GM18870 (cell line): ENCODE measurements around the gene COG5.

Experiments
- ATAC-seq: cut with Tn5 transposase; IDR thresholded peaks from one replicate; pipeline ENCODE4 v1.9.1; 2021; ENCODE audit warnings: moderate library complexity; ENCODE audit not compliant: unreplicated experiment

Gene COG5

GRCh38 chr7:107201795-107202450 lies 361.8 kb downstream of the COG5 start:
- ATAC-seq, result no peak

DNA sequence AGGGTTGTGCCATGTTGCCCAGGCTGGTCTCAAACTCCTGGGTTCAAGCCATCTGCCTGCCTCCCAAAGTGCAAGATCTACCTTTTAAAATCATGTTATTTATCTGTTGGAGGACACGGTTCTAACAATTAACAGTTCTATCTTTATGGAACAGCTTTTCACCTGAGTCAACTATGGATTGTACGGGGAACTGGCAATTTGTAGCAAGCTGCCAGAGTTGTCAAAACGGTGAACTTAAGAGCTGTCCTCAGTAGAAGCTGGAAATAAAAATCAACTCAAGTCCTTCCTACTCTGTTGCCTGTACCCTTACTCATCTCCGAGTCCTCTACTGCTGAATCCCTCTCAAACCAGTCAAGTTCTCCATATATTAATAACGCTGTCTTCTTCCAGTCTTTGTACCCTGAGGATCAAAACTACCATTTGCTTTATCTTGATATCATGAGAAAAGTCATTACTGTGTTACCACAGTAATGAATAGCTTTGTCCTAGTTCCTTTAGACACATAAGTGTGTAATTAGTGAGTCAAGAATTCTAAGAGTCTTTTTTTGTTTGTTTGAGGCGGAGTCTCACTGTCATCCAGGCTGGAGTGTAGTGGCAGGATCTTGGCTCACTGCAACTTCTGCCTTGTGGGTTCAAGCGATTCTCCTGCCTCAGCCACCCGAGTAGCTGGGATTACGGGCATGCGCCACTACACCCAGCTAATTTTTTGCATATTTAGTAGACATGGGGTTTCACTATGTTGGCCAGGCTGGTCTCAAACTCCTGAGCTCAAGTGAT lies 366.7 kb downstream of the COG5 start:
- ATAC-seq, result no peak

DNA sequence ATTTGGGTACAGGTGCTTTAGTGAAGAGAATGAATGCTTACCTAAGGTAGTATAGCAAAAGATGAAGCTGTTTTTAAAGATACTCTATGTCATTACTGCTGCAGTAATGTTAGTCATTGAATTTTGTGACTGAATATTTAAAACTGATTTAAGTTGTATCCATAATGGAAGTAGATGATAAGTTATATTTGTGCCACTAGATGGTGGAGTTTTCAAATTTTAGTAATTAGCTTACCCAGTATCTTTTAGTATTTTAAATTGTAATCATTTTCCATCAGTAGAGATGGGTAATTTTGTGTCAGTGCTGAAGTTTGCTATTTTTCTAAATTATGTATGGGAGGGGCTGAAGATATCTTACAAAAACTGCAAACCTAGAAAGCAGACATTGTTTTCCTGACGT lies 369.7 kb downstream of the COG5 start:
- ATAC-seq, result no peak

GRCh38 chr7:107190090-107190489 lies 373.6 kb downstream of the COG5 start:
- no peak for ATAC-seq

DNA sequence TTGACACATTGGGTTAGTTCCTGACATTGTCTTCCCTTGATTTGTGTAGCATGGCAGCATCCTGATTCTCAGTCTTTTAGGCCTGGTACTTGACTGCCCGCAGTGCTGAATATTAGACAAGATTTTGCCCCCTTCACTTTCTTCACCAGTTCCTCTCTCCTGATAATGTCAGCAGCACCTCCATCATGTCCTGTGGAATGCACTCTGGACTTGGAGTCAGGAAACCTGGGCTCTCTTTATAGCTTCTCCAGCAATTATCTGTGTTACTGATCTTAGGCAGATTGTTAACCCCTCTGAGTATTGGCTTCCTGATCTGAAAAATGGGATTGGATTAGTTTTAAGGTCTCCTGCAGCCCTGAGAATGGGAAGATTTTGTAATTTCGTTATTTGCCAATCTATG lies 375.9 kb downstream of the COG5 start:
- ATAC-seq, result no peak

DNA sequence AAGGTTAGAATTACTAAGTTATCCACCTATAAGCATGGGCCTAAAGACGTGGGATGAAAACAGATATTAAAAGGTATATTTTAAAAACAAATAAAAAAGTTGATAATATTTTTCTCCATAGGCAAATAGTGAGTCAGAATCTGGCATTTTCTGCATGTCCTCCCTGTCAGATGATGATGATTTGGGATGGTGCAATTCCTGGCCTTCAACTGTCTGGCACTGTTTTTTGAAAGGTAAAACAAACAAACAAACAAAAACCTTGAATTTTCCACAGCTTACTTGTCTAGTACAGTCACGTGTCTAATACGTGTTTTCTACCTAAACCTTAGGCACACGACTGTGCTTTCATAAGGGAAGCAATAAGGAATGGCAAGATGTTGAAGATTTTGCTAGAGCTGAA lies 377.5 kb downstream of the COG5 start:
- ATAC-seq, result no peak

DNA sequence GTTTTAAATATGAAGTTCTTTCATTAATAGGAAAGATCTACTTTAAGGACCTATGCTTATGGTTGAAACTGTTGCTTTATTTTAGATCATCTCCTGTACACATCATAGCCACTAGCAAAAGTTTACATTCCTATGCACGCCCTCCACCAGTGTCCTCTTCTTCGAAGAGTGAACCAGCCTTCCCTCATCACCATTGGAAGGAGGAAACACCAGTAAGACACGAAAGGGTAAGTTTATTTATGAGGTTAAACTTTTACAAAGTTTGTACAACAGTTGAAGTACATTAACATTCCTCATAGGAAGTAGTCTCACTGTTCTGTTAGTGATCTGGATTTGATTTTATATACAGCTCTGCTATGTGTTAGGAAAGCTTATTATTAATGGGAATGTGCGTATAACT lies 378.0 kb downstream of the COG5 start:
- ATAC-seq, result no peak

GRCh38 chr7:107181172-107181571 lies 382.5 kb downstream of the COG5 start:
- no peak for ATAC-seq

- ATAC-seq, result no peak
Observed at GRCh38 chr7:107180378-107180777, 383.3 kb downstream of the COG5 start.

DNA sequence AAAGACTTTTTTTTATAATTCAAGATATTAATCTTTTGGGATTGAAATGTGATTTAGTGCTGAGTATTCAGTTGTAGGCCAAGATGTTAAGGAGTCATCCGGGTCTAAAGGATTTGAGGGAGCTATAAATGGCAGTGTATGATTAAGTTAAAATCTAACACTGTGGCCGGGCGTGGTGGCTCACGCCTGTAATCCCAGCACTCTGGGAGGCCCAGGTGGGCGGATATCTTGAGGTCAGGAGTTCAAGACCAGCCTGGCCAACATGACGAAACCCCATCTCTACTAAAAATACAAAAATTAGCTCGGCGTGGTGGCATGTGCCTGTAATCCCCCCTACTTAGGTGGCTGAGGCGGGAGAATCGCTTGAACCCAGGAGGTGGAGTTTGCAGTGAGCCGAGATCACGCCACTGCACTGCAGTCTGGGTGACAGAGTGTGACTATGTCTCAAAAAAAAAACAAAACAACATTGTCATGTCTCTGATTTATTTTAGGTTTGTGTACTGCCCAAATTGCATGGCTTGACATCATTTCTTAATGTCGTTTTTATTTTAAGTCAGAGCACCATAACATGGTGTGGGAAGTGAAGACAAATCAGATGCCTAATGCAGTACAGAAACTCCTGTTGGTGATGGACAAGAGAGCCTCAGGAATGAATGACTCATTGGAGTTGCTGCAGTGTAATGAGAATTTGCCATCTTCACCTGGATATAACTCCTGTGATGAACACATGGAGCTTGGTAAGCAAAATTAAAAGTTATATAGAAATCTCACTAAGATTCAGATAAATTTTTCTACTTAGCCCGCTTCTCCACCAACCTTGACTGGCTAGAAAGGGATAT lies 384.2 kb downstream of the COG5 start:
- ATAC-seq, result no peak

DNA sequence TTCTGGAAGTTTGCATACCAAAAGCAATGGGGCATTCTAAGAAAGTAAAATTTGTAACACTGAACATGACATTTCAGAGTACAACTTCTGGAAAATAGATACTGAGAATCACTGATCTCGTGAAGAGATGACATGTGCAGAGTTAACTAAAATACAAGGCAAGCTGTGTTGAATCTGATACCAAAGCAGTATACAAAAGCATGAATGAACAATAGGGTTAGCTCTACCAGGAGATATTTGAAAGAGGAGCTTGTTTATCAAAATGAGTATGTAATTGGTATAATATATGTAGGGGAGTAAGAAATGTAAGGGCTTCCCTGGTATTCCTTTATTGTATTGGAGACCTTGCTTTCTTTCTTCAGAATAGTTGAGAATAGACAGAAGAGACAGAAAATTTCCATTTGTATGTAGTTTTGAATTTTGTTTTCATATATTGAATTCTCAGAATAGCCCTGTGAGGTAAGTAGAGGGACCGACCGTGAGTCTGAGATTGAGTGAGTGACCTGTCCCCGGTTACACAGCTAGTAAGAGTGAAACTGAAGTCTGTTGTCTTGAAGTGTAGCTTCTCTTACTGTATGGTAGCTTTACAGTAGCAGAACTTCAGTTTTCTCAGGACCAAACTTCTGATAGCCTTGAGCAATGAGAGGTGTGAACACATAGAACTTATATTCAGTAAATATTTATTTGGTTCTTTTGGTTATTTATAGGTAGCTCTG lies 389.9 kb downstream of the COG5 start:
- peak; percentile 45 for ATAC-seq

DNA sequence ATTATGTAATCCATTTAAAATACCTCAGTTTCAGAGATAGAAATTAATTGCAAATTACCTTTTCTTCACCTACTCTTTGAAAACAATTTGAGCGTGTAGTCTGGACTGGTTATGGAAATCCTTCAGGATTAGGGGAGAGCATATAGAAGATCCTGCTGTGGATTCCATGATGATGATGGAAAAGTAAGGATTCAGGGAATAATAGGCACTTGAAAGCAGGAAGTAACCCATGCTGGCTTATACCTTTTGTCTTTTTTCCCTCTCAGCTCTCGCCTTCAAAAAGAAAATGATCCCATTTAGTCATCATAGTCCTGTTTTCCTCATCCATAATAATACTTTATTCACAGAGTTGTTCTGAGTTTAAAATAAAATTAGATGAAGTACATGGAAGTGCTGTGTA lies 390.5 kb downstream of the COG5 start:
- ATAC-seq, result no peak

GRCh38 chr7:107172276-107173032 lies 391.3 kb downstream of the COG5 start:
- ATAC-seq, result no peak

- no peak for ATAC-seq
Observed at GRCh38 chr7:107171496-107171895, 392.2 kb downstream of the COG5 start.

DNA sequence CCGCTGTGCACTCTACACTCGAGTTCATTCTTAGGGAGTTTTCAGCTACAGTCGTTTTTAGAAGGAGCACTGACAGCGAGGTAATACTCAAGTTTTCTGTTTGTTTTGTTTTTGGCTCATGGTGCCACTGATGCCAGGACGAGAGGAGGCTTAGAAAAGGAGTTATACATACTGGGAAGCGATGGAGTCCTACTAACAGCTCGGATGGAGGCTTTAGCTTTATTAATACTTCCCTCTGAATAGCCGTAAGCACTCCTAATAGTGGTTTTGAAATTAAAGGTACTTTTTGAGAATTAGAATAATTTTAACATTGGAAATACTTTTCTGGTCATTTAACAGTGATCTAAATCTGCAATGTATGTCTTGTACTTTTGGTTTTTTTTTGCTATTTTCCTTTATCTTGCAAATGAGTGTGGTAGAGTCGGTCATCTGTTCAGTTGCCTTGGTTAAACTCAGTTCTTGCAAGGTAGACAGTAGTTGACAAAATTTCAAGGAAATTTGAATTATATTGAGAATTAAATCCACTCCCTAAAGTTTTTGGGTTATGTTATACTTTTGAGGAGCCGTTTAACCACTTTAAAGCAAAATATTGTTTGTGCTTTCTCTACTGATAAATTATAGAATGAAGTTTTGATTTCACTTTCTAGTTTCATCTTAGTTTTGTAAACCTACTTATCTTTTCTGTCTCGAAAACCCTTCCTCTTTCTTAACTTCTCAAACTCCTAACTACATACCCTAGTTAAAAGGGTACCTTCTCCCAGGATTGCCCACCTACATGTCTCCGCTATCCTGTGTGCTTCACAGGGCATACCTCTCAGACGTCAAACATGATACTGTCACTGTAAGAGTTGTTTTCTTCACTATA lies 393.4 kb downstream of the COG5 start:
- ATAC-seq, result no peak

GRCh38 chr7:107169120-107170050 lies 394.3 kb downstream of the COG5 start:
- ATAC-seq, result no peak

DNA sequence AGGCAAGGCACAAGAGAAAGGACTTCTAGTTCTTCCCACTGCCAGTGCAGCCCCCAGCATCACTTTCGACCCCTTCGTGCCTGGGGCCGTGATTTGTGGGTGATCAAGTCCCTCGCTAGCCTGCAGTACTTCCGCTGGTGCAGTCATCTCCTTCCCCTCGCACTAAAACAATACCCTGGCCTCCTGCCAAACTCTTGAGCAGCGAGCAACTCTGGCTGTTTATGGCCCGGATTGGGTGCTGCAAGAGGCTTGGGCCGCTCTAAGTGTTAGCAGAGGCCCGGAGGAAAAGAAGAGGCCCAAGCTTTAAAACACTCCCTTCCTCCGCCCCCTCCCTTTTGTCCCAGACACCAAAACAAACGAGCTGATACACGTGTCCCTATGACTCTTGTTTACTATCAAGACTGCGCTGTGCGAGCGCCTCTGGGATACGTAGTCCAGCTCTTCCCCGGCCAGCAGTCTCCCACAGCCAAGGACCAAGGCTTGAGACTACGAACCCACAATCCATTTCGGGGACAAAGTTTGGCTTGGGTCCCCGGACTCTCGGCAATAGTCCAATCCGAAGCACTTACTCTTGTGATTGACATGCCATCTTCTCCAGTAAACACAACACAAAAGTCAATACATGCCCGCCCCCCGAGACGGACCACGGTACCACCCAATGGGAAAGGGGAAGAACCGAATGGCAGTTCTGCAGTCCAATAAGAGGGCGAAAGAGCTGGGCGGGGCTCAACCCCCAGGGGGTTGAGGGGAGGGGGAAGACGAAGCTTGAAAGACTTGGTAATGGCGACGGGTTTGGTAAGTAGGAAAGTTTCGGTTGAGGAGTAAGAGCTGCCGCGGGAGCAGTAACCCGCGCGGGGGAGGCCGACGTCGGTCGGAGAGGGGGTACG lies 395.2 kb downstream of the COG5 start, which contains the start of gene HBP1:
Gene HBP1 (plus strand): TSS at position 771 of the 887 bp plus-strand sequence. CDS start 10,891 bp downstream, outside the sequence.
- peak; percentile 96 for ATAC-seq
